Hair follicular keratinocyte (primary cell): ENCODE measurements around the gene ATP8A2. TPM values are rescaled to one million over a fixed set of nuclear protein-coding genes. Genes with fewer than 3 reads are reported as not detected.

Experiments used
- total RNA-seq: library from RNA; depleted of rRNA; stranded (reverse); fragments of >200 nt; gene quantifications from 2 replicates; pipeline ENCODE4 v1.2.3, GENCODE V29; 2015

ATP8A2 gene
- total RNA-seq = 0.15 and 0.23 TPM in 2 replicates

GRCh38 chr13:25371875-25372283 lies at the start of gene ATP8A2:
Gene ATP8A2 (plus strand): TSS chr13:25371974. CDS start chr13:25372213, 239 bp downstream.

GRCh38 chr13:26051657-26052311 lies 680.0 kb downstream of the ATP8A2 start, which contains the start of gene SHISA2:
Gene SHISA2 (minus strand): TSS chr13:26052016. CDS start chr13:26050975, 1,041 bp downstream.

Other genes with a start within 250 kb of the ATP8A2 start
- not detected in 2 replicates for gene AMER2, start 199.7 kb upstream of the ATP8A2 start, total RNA-seq
- 20.3 and 20.4 TPM in 2 replicates for gene MTMR6, start 84.5 kb upstream of the ATP8A2 start, total RNA-seq
- 52.0 and 59.9 TPM in 2 replicates for gene NUP58, start 70.3 kb upstream of the ATP8A2 start, total RNA-seq